Hepatocyte (in vitro differentiated cells): ENCODE results near the gene FAM120A.

ENCODE experiments used
- EZH2 ChIP-seq: fragments of 200-600 bp; sonication (generic); IDR thresholded peaks from 2 replicates; pipeline ENCODE4 v1.6.1; 2016; ENCODE audit warnings: antibody characterized with exemption, mild to moderate bottlenecking, borderline replicate concordance
- TF ChIP-seq, protein P1 (sequence below): fragments of 200-600 bp; sonication (generic); IDR thresholded peaks from 2 replicates; pipeline ENCODE4 v1.5.1; 2016; ENCODE audit warnings: antibody characterized with exemption, mild to moderate bottlenecking; ENCODE audit not compliant: poor library complexity

DNA sequence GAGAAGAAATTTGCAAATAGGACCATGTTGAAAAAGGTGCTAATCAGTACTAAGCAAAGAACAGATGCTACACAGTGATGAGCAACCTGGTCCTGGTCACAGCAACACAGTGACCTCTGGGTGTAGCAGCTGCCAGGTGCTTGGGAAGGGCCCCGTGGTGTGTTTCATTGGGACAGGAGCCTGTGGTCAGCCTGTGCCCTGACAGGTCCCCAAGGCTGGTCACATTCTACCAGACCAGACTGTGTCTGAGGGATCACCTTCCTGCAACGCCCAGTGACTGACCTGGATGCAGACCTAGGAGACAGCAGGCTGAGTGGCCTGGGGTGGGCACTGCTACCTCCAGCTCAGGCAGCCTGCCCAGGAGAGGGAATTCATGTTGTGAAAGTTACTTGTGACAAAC lies 56.7 kb downstream of the FAM120A start:
- TF ChIP-seq, protein P1, sequence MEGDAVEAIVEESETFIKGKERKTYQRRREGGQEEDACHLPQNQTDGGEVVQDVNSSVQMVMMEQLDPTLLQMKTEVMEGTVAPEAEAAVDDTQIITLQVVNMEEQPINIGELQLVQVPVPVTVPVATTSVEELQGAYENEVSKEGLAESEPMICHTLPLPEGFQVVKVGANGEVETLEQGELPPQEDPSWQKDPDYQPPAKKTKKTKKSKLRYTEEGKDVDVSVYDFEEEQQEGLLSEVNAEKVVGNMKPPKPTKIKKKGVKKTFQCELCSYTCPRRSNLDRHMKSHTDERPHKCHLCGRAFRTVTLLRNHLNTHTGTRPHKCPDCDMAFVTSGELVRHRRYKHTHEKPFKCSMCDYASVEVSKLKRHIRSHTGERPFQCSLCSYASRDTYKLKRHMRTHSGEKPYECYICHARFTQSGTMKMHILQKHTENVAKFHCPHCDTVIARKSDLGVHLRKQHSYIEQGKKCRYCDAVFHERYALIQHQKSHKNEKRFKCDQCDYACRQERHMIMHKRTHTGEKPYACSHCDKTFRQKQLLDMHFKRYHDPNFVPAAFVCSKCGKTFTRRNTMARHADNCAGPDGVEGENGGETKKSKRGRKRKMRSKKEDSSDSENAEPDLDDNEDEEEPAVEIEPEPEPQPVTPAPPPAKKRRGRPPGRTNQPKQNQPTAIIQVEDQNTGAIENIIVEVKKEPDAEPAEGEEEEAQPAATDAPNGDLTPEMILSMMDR: no peak
- no peak for TF ChIP-seq EZH2
